Astrocyte (in vitro differentiated cells and primary cell): ENCODE measurements around the gene YBX1.

Source experiments
- CTCF ChIP-seq: IDR thresholded peaks from 2 replicates; pipeline ENCODE4 v1.5.1; 2011; ENCODE audit warnings: low read depth, mild to moderate bottlenecking, inconsistent platforms, low read length, moderate library complexity; ENCODE audit not compliant: insufficient read depth
- EZH2 ChIP-seq: IDR thresholded peaks from 2 replicates; pipeline ENCODE4 v1.6.1; 2012; ENCODE audit warnings: mild to moderate bottlenecking, low read length, inconsistent platforms; ENCODE audit not compliant: insufficient read depth

GRCh38 chr1:42736571-42737200 lies 54.5 kb downstream of the YBX1 start:
- TF ChIP-seq CTCF (no peak), EZH2 (no peak)
